Endometrial microvascular endothelial cells (primary cell): ENCODE measurements around the gene SIAH1. TPM values are rescaled to one million over a fixed set of nuclear protein-coding genes. Genes with fewer than 3 reads are reported as not detected.
"Not testable (repeated sequence)": the region's sequence is repeated elsewhere in the genome, so short reads cannot be mapped to it uniquely, and the experiment has no call there.

Experiments
- in situ Hi-C: cut with HindIII; loops from 2 replicates; pipeline ENCODE4 v1.10.0; 2017; ENCODE audit warnings: low sequenced_read_pairs, low pct_unique_long_range_greater_than_20kb; ENCODE audit errors: inconsistent ontology term
- total RNA-seq: library from RNA; depleted of rRNA; stranded (reverse); fragments of >200 nt; gene quantifications from one replicate; pipeline ENCODE4 v1.2.3, GENCODE V29; 2015; ENCODE audit errors: inconsistent ontology term

SIAH1 gene
- 12.0 TPM for total RNA-seq

GRCh38 chr16:48385253-48386150 is at the start of gene SIAH1:
SIAH1 (minus strand) TSS chr16:48385413; CDS start chr16:48362428, 22,985 bp downstream.
- in situ Hi-C loops, result no loop called here

- in situ Hi-C loops, result no loop called here
Measured at GRCh38 chr16:48434653-48435317, 49.6 kb upstream of the SIAH1 start.

DNA sequence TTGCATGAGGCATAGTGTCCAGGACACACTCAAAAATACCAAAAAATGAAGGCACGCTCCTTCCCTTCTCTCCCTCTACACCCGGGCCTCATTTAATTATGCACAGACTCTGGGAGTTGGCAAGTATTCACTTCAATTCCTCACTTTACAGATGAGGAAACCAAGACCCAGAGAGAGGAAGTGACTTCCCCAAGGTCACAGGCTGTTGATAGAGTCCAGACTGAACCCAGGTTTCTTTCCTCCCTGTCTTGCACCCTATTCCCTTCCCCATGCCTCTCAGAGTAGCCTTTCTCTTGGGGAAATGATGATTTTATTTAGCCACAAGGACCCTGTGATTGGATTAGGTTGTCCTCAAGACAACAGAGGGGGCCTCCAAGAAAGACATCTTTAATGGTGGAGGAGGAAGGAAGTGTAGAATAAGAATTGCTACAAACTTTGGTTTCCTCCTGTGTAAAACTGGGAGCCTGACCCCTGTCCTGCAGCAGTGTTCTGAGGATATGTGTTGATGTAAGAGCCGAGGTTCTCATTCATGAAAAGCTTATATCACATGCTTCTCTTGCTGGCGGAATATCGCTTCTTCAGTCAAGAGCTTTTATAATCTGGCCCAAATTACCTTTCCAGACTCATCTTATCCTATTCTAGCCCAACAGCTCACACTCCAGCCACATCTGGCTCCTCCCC is 48.8 kb upstream of the SIAH1 start:
- in situ Hi-C loops, result no loop called here

DNA sequence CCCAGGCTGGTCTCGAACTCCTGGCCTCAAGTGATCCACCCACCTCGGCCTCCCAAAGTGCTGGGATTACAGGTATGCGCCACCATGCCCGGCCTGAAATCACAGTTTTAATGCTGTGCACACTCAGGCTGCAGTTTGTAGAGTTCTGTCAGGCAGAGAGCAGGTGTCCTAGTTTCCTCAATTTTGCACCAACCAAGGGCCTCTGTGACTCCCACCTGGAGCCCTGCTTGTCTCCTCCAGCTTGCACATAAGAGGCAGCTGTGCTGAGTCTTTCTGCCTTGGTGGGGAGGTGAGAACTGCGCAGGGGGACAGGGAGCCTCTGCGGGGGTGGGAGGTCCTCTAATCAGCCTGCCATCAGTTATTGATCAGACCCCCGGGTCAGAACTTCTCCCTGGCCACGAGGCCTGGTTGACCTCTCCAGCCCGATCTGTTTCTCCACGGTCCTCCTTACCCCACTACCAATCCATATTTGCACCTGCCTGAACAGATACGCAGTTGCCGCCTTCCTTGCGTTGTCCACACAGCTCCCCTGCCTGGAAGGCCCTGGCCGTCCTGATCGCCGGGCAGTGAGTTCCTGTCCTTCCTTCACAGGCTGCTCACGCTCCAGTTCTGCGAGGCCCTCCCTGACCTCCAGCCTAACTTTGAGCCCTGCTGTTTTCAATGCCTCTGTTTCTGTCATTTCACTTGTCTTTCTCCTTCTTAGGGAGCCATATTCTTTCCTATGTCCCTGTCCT is 48.1 kb upstream of the SIAH1 start:
- in situ Hi-C loops, result no loop called here

GRCh38 chr16:48432136-48432535 is 46.9 kb upstream of the SIAH1 start:
- in situ Hi-C loops, result no loop called here

- in situ Hi-C loops, result no loop called here
Measured at GRCh38 chr16:48430890-48431289, 45.7 kb upstream of the SIAH1 start.

DNA sequence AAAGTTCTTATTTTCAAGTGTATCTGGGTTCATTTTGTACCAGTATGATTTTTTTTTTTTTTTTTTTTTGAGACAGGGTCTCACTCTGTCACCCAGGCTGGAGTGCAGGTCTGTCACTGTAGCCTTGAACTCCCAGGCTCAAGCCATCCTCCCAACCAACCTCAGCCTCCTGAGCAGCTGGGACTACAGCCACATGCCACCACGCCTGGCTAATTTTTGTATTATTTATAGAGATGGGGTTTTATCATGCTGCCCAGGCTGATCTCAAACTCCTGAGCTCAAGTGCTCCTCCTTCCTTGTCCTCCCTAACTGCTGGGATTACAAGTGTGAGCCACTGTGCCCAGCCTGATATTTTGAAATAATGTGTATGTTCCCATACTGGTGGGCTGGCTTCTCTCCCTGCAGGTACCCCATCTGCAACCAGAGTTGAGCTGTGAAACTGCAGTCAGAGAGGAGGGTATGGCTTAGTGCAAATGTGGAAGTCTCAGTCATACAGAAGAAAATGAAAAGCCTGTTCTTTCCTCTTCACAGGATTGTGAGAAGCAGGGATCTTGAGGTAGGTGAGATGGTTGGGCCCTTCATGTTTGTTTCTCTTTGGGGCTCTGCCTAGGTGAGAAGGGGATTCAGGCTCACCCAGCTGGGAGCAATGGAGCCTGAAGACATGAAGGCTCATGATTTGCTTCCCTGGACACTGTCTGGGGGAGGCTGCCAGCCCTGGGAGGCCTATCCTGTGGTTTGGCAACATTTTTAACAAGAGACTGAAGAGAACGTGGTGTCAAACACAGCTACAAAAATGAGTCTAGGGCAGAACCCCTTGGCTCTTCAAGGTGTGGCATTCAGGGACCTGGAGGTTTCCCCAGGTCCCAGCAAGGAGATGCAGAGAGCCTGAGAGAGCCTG is 41.3 kb upstream of the SIAH1 start:
- in situ Hi-C loops, result no loop called here

DNA sequence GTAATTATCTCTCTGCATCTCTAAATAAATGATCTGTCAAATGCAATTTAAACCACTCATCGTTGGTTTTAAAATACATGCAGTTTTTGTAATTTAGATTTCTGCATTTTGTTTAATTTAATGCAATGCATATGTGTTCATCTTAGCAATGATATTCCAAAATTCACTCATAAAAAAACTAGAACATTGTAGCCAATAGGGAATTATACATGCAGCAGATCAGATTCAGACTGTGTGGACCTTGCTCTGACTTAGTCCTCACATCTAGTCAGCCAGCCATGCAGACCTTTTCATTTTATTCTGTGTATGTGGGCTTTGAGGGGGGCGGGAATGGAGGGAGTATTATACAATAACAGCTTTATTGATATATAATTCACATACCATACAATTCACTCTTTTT is 37.3 kb upstream of the SIAH1 start:
- in situ Hi-C loops, result no loop called here

- in situ Hi-C loops, result no loop called here
Measured at GRCh38 chr16:48421741-48422140, 36.5 kb upstream of the SIAH1 start.

DNA sequence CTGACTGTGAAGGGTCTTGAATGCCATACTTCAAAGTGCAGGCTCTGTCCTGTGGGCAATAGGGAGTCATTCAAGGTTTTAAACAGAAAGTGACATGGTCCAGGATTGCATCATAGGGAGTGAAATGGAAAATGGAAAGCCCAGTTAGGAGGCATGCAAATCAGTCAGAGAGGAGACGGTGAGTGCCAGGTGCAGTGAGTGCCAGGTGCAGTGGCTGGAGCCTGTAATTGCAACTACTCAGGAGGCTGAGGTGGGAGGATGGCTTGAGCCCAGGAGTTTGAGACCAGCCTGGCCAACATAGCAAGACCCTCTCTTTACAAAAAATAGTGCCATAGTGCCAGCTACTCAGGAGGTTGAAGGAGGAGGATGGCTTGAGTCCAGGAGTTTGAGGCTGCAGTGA is 35.2 kb upstream of the SIAH1 start:
- in situ Hi-C loops, result no loop called here

DNA sequence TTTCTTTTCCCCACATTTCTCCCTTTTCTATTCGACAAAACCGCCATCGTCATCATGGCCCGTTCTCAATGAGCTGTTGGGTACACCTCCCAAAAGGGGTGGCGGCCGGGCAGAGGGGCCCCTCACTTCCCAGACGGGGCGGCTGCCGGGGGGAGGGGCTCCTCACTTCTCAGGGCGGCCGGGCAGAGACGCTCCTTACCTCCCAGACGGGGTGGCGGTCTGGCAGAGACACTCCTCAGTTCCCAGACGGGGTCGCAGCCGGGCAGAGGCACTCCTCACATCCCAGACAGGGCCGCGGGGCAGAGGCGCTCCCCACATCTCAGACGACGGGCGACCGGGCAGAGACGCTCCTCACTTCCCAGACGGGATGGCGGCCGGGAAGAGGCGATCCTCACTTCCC is 31.4 kb upstream of the SIAH1 start:
- in situ Hi-C loops, result not testable (repeated sequence)

DNA sequence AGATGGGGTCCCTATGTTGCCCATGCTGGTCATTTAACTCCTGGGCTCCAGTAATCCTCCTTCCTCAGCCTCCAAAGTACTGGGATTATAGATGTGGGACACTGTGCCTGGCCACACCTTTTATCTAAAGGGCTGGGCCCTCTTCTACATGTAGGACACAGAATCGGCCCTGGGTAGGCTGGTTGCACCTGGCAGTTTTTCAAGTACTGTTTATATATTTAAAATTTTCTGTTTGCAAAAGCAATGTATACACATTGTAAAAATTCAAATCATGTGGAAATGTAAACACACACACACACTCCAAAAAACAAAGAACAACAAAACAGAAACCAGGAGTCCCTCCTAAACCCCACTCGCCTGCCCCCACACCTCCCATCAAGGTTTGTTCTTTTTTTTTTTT is 28.1 kb upstream of the SIAH1 start:
- in situ Hi-C loops, result no loop called here

DNA sequence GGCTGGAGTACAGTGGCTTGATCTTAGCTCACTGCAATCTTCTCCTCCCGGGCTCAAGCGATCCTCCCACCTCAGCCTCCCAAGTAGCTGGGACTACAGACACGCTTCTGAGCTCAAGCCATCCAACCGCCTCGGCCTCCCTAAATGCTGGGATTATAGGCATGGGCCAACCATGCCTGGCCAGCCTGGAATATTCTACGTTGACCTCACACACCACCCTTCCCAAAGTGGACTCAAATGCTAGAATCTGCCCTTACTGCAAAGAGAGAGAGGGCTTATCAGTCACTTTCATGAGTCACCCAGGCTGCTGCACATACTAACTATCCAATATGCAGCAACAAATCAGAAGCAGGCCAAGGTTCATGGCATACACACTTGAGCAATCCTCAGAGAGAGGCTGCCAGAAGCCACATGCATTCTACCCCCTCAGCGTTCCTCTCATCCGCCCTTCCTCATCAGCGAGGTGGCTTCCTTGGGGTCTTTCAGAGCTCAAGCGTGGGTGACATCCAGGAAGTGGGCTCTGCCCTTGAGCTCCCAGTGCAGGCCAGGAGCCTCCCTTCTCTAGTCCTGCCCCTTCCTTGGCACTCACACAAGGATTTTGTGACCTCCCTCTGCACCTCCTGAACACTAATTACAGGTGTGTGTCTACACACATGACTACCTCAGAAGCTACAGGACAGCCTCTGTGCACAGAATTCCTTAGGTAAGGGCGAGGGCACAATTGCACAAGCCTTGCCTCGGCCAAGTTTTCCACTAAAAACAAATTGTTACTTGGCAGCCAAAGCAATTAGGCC is 24.8 kb upstream of the SIAH1 start:
- in situ Hi-C loops, result no loop called here

DNA sequence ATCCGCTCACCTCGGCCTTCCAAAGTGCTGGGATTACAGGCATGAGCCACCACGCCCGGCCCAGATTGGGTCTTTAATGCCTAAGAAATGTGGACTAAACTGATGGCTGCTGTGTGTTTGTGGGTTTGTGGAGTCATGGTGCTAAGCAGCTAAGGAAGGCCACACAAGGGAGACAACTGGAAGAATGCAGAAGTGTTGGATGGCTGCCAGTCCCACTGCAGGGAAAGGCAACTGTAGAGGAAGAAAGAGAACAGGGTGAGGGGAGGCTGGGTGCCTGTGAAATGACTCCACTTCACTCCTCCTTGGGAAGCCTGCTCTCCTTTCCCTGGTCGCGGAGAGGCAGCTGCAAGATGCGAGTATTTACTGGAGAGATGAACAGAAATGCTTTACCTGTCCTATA is 23.5 kb upstream of the SIAH1 start:
- in situ Hi-C loops, result no loop called here

DNA sequence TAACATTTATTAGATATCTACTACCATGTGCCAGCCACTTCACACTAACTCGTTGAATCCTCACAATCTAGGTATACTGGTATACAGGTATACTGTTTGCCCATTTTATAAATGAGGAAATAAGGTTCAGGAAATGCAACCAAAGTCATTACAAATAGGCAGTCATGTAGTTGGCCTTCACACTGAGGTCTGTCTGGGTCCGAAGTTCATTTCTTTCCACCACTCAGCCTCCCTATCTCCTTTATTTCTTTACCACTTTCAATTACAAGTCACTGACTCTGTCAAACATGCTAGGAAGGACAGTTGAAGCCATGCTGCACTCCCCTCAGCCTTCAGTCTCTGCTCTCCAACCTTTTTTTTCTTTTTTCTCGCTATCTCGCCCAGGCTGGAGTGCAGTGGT is 20.7 kb upstream of the SIAH1 start:
- in situ Hi-C loops, result no loop called here

DNA sequence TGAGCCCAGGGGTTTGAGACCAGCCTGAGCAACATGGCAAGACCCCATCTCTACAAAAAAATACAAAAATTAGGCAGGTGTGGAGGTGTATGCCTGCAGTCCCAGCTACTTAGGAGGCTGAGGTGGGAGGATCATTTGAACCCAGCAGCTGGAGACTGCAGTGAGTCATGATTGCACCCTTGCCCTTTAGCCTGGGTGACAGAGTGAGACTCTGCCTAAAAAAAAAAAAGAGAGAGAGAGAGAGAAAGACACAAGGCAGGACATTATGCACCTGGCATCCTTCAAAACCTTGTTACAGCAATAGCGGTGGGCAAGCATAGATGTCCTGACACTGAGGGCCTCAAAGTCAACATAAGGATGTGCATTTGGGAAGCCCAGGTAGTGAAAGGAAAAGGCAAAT is 19.9 kb upstream of the SIAH1 start:
- in situ Hi-C loops, result no loop called here

GRCh38 chr16:48402547-48402946 is 17.3 kb upstream of the SIAH1 start:
- in situ Hi-C loops, result not testable (repeated sequence)
